ENCODE data around the gene NEMP1. TPM values are rescaled to one million over a fixed set of nuclear protein-coding genes. Genes with fewer than 3 reads are reported as not detected.

Gene NEMP1
- total RNA-seq, 4 donors from 2014 or later, result 7.0 to 9.2 (median 7.9) TPM

- intact Hi-C loops (cut with DNase I; ENCODE audit: low total_unique reads), result no loop called here
- TF ChIP-seq POLR2A (IDR thresholded peaks at IDR 0.05), result no peak
- no peak for TF ChIP-seq CTCF (IDR thresholded peaks at IDR 0.05)
- no peak for DNase-seq (ENCODE audit: low spot score in 2 of 2)
- WGBS, 2 donors, result 91 to 100% methylated on average over 2 of the region's 2 CpGs
- H3K4me3 ChIP-seq (ENCODE audit: low read depth, poor library complexity, severe bottlenecking), result no peak overlapping the region
Measured at GRCh38 chr12:57042695-57043094, 35.9 kb downstream of the NEMP1 start.

- H3K4me3 ChIP-seq (ENCODE audit: low read depth, poor library complexity, severe bottlenecking), result no peak overlapping the region
- DNase-seq (ENCODE audit: low spot score in 2 of 2), result no peak
- TF ChIP-seq POLR2A (IDR thresholded peaks at IDR 0.05), result no peak
- TF ChIP-seq CTCF (IDR thresholded peaks at IDR 0.05), result no peak
- intact Hi-C loops (cut with DNase I; ENCODE audit: low total_unique reads), result no loop called here
- WGBS, 2 donors, result 66 to 77% methylated on average over 2 of the region's 2 CpGs
Measured at GRCh38 chr12:57040750-57041149, 37.8 kb downstream of the NEMP1 start.

- 83 to 89% methylated on average over 4 of the region's 4 CpGs for WGBS, 2 donors
- DNase-seq (ENCODE audit: low spot score in 2 of 2), result no peak
- intact Hi-C loops (cut with DNase I; ENCODE audit: low total_unique reads), result no loop called here
- H3K4me3 ChIP-seq (ENCODE audit: low read depth, poor library complexity, severe bottlenecking), result no peak overlapping the region
- TF ChIP-seq POLR2A (IDR thresholded peaks at IDR 0.05), result no peak
- no peak for TF ChIP-seq CTCF (IDR thresholded peaks at IDR 0.05)
Measured at GRCh38 chr12:57040211-57040610, 38.4 kb downstream of the NEMP1 start.

- no peak overlapping the region for H3K4me3 ChIP-seq (ENCODE audit: low read depth, poor library complexity, severe bottlenecking)
- DNase-seq (ENCODE audit: low spot score in 2 of 2), result no peak
- WGBS, 2 donors, result 82 to 83% methylated on average over 9 of the region's 9 CpGs
- no peak for TF ChIP-seq CTCF (IDR thresholded peaks at IDR 0.05)
- no peak for TF ChIP-seq POLR2A (IDR thresholded peaks at IDR 0.05)
- intact Hi-C loops (cut with DNase I; ENCODE audit: low total_unique reads), result no loop called here
Measured at GRCh38 chr12:57039016-57039798, 39.4 kb downstream of the NEMP1 start.

- intact Hi-C loops (cut with DNase I; ENCODE audit: low total_unique reads), result no loop called here
Measured at GRCh38 chr12:57037264-57037663, 41.3 kb downstream of the NEMP1 start.

More at GRCh38 chr12:57037264-57037663, 41.3 kb downstream of the NEMP1 start:
- no peak for DNase-seq (ENCODE audit: low spot score in 2 of 2)
- no peak for TF ChIP-seq CTCF (IDR thresholded peaks at IDR 0.05)
- TF ChIP-seq POLR2A (IDR thresholded peaks at IDR 0.05), result no peak
- no peak overlapping the region for H3K4me3 ChIP-seq (ENCODE audit: low read depth, poor library complexity, severe bottlenecking)
- 76 to 85% methylated on average over 3 of the region's 3 CpGs for WGBS, 2 donors
